Esophagus squamous epithelium (tissue), 4 donors: ENCODE data around the gene APOL1.

Source experiments
- POLR2A ChIP-seq, 4 donors: fragments of 450-650 bp; IDR thresholded peaks; one replicate each; pipeline ENCODE4 v1.6.1; 2017; ENCODE audit warnings: antibody characterized with exemption in 4 of 4, mild to moderate bottlenecking in 4 of 4, moderate library complexity in 3 of 4
- TF ChIP-seq, protein P1 (sequence below), 6 experiments: fragments of 450-650 bp in 4 of 6; fragments of 200-600 bp in 2 of 6; sonication (generic) in 2 of 6; IDR thresholded peaks; one replicate each; pipeline ENCODE4 v1.5.1; 2016 to 2019; ENCODE audit warnings: antibody characterized with exemption in 6 of 6, mild to moderate bottlenecking in 4 of 6, moderate library complexity in 4 of 6

DNA sequence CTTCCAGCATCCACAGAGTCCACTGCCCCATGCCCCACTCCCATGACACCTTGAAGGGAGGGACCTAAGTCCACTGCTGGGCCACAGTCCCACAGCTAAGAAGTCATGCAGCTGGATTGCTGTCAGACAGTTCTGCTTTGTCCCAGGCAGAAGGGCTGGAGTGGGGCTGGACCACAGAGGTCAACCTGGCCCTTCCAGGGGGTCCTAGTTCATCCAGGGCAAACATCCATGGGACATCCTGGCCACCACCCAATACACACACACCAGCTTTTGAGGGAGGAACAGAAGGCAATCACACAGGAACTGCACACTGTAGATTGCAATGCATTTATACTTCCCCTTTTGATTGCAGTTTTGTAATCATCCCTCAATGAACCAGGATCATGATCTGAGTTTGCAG lies 40.0 kb upstream of the APOL1 start:
- TF ChIP-seq, protein P1, sequence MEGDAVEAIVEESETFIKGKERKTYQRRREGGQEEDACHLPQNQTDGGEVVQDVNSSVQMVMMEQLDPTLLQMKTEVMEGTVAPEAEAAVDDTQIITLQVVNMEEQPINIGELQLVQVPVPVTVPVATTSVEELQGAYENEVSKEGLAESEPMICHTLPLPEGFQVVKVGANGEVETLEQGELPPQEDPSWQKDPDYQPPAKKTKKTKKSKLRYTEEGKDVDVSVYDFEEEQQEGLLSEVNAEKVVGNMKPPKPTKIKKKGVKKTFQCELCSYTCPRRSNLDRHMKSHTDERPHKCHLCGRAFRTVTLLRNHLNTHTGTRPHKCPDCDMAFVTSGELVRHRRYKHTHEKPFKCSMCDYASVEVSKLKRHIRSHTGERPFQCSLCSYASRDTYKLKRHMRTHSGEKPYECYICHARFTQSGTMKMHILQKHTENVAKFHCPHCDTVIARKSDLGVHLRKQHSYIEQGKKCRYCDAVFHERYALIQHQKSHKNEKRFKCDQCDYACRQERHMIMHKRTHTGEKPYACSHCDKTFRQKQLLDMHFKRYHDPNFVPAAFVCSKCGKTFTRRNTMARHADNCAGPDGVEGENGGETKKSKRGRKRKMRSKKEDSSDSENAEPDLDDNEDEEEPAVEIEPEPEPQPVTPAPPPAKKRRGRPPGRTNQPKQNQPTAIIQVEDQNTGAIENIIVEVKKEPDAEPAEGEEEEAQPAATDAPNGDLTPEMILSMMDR (IDR thresholded peaks at IDR 0.05) = no peak
- TF ChIP-seq POLR2A (IDR thresholded peaks at IDR 0.05) = no peak
